HUES48 (cell line): ENCODE results near the gene TAF3.

ENCODE experiments used
- H3K27ac ChIP-seq: one replicate; pipeline ENCODE4 v1.7.0; 2013; ENCODE audit warnings: low read depth, low read length, inconsistent platforms
- H3K27me3 ChIP-seq: 2 replicates; pipeline ENCODE4 v1.6.1; 2013; ENCODE audit warnings: mild to moderate bottlenecking, low read length; ENCODE audit not compliant: control insufficient read depth, insufficient read depth
- H3K36me3 ChIP-seq: 2 replicates; pipeline ENCODE4 v1.6.1; 2013; ENCODE audit warnings: low read length; ENCODE audit not compliant: control insufficient read depth, insufficient read depth
- H3K4me1 ChIP-seq: 2 replicates; pipeline ENCODE4 v1.6.1; 2013; ENCODE audit warnings: mild to moderate bottlenecking, low read length; ENCODE audit not compliant: control insufficient read depth, insufficient read depth
- H3K4me3 ChIP-seq: 2 replicates; pipeline ENCODE4 v1.5.1; 2013; ENCODE audit warnings: mild to moderate bottlenecking, low read depth, low read length
- H3K9ac ChIP-seq: 2 replicates; pipeline ENCODE4 v1.6.1; 2013; ENCODE audit warnings: mild to moderate bottlenecking, low read depth, low read length, moderate library complexity
- H3K9me3 ChIP-seq: 2 replicates; pipeline ENCODE4 v1.6.1; 2013; ENCODE audit warnings: low read length; ENCODE audit not compliant: control insufficient read depth, insufficient read depth

The TAF3 gene

DNA sequence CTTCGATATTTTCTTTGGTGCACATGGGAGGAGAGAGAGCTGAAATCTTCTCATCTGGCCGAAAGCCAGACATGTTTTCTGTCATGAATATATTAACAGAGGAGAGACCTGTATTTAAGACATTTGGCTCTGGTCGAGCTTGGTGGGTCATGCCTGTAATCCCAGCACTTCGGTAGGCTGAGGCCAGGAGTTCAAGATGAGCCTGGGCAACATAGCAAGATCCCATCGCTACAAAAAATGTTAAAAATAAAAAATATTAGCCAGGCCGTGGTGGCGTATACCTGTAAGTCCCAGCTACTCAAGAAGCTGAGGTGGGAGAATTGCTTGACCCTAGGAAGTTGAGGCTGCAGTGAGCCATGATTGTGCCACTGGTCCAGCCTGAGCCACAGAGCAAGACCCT lies 214.3 kb downstream of the TAF3 start:
- Histone ChIP-seq H3K4me1 (peaks cover 17% of the 10 kb centered on the region; the same call in 1 of the 2 replicates), H3K27me3 (peaks cover 73% of the 10 kb centered on the region), H3K27ac (no peak overlapping the region), H3K9ac (no peak overlapping the region), H3K36me3 (no peaks in the 10 kb centered on the region), H3K4me3 (no peak overlapping the region), H3K9me3 (no peaks in the 10 kb centered on the region)

DNA sequence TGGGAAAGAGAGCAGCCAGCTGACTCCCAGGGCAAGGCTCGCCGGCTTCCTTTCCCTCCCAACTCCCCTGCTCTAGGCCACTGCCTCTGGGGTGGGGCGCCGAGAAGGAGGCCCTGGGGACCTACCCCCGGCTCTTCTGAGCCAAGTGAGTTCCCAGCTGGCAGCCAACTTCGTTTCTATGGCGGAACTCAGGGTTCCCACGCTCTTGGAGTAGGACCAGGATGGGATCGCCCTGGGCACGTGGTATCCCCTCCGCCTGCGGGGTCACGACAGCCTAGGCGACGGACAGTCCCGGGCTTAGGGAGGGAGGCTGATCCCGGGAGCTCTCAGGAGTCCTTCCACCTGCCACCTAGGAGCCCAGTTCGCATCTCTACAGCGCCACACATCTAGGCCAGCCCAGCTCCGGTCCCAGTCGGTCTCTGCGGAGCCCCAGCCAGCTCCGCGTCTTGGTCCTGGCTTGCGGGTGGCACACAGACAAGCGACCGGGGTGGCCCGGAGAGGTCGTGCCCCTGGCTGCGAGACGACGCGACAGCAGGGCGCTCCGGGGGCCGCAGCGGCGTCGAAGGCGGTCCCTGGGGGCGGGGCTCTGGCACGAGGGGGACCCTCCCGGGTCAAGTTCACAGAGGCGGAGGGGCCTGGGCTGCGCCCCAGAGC lies 215.6 kb downstream of the TAF3 start:
- peaks cover 17% of the 10 kb centered on the region; the same call in 1 of the 2 replicates for H3K4me1 ChIP-seq
- no peak overlapping the region for H3K9ac ChIP-seq
- H3K4me3 ChIP-seq, result peak overlapping the region; percentile 44; the same call in 1 of the 2 replicates
- peaks cover 87% of the 10 kb centered on the region for H3K27me3 ChIP-seq
- H3K36me3 ChIP-seq, result no peaks in the 10 kb centered on the region
- no peaks in the 10 kb centered on the region for H3K9me3 ChIP-seq
- no peak overlapping the region for H3K27ac ChIP-seq

DNA sequence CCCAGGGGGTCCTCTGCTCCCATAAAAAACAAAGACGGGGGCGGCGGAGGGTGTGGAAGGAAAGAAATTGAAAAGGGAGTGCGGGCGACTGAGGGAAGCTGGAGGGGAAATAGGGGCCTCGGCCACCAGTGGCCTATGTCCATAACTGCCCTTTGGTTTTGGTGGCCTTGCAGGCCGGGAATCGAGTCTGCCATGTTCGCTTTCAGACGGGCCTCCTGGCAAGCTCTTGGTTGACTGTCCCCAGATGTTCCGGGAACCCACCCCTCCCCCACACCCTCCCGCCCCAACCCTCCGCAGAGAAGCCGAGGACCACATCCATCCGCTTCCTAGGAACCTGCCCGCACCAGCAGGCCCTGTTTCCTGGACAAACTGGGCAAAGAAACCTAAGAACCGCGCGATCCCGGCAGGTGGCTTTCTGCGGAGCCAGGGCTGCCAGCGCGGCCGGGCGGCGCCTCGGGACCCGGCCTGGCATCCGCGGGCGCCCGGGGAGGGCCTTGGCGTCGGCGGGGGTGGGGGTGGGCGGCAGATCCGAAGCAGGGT lies 216.2 kb downstream of the TAF3 start:
- H3K27me3 ChIP-seq, result peaks cover 93% of the 10 kb centered on the region

DNA sequence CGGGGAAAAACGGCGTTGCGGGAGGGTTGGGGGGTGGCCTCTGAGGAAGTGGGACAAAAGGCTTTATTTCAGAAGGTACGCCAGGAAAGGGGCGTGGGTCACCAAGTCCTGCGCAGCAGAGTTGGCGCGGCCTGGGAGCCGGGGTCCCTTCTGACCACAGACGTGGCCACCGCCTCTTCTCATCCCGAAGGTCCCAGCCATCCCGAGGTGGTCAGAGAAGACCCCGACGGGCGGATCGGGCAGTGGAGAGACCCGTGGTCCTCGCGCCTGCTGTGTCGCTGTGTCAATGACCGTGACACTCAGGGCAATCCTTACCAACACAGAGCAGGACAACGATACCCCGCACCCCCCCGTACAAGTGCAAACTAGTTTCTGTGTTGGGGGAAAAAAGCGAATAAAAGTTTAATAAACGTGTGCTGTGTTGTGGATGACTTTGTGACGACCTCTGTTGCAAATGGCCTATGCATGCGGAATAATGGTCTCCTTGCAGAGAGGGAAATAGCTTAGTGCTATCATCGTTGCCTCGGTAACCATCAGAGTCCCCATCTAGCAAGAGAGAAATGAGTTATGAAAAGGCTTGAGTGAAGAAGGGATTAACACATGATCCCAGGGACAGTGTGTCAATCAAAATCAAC lies 216.8 kb downstream of the TAF3 start:
- Histone ChIP-seq H3K9ac (no peak overlapping the region), H3K4me3 (peak overlapping the region; percentile 5; the same call in 1 of the 2 replicates), H3K36me3 (no peaks in the 10 kb centered on the region), H3K27me3 (peaks cover 99% of the 10 kb centered on the region), H3K9me3 (no peaks in the 10 kb centered on the region), H3K27ac (no peak overlapping the region), H3K4me1 (peaks cover 23% of the 10 kb centered on the region)

More for the DNA sequence above, 216.2 kb downstream of the TAF3 start:
- no peaks in the 10 kb centered on the region for H3K9me3 ChIP-seq
- H3K27ac ChIP-seq, result no peak overlapping the region
- no peaks in the 10 kb centered on the region for H3K36me3 ChIP-seq
- peak overlapping the region; percentile 44; the same call in 1 of the 2 replicates for H3K4me3 ChIP-seq
- H3K4me1 ChIP-seq, result peaks cover 20% of the 10 kb centered on the region
- H3K9ac ChIP-seq, result no peak overlapping the region

DNA sequence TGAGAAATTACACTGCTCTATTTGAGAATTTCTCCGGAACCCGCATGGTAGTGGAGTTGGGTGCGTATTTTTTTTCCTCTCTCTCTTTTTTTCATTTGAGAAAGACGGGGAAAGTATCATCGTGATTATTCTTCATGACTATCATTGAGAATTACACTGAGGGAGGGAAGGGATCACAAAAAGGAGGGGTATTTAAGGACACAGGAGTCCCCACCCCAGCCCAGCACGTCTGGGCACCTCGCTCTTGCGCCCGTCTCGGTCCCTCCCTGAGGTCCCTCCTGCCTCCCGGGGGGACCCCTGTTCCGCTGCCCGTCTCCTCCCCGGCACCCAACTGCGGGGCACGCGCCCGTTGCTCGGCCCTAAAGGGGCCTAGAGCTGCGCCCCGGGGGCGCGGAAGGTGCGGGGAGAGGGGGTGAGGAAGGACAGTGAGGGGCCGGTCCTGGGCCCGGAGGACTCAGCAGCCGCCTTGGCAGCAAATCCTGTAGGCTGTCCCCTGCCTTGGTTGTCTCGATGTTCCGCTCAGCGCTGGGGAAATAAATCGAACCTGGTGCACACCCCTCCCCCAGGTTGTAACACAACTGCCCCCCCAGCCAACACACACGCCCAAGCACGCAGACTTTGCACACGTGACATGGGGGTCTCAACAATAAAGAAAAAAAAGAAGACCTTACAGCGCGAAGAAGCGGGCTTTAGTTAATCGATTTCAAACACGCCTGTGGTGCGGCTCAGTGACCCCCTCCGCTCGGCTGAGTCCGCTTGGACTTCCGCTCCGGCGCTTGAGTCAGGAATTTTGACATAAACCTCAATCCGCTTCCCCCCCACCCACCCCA lies 217.6 kb downstream of the TAF3 start:
- H3K27ac ChIP-seq, result no peak overlapping the region
- H3K36me3 ChIP-seq, result no peaks in the 10 kb centered on the region
- no peak overlapping the region for H3K9ac ChIP-seq
- peak overlapping the region; percentile 5; the same call in 1 of the 2 replicates for H3K4me3 ChIP-seq
- H3K4me1 ChIP-seq, result peaks cover 23% of the 10 kb centered on the region
- H3K27me3 ChIP-seq, result peaks cover 100% of the 10 kb centered on the region
- no peaks in the 10 kb centered on the region for H3K9me3 ChIP-seq

DNA sequence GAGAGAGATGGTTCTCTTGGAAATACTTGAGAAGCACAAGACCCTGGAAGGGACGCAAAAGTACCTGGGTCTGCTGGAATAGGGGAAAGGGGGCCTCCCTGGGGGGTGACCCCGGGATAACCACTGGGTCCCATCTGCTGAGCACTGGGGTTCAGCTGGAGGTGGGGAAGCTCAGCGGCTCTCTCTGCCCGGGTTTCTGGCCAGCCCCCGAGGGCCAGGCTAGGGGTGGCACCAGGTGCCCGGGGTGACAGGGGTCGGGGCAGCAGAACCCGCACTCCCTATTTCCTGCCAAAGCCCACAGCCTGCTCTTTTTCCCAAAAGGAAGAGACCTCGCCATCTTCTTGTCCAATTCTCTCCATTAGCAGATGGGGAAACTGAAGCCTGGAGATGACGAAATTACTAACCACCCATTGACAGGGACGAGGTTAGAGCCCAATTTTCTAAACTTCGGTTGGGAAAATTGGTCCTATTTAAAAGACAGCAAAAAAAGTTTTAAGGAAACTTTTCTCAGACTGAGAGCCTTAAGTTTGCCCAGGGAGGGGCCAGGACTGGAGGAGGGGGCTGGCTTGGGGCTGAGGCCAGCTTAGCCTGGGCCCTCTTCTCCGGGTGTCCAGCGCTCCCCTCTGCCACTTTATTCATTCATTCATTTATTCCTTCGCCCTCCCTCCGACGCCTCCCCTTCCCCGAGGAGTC lies 218.3 kb downstream of the TAF3 start:
- Histone ChIP-seq H3K9ac (no peak overlapping the region), H3K27me3 (peaks cover 100% of the 10 kb centered on the region), H3K27ac (no peak overlapping the region), H3K4me3 (no peak overlapping the region), H3K9me3 (no peaks in the 10 kb centered on the region), H3K4me1 (peaks cover 25% of the 10 kb centered on the region), H3K36me3 (no peaks in the 10 kb centered on the region)

DNA sequence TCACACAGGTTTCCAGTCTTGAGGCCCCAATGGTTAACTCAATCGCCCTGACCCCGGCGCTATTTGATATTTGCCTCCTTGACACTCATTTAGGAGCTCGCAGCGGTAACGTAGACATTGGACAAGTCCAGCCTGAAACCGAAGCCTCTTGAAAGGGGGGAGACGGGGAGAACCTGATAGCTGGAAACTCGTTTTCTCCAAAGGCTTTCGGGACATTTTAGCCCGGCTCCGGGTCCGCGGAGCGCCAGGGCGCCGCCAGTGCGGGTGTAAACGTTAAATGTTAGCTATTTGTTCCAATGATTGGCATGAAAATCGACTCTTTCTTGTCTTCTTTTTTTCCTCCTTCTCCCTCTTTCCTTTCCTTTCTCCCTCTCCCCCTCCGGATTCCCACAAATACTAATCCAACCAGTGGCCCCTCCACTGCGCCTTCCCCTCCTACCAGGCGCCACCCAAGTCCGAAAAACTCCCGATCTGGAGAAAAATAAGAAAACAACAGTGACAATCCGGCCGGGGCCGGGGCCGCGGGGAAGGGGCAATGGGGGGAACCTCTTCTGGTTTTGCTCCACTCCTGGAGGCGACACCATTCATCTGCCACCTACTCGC lies 219.0 kb downstream of the TAF3 start:
- Histone ChIP-seq H3K27ac (no peak overlapping the region), H3K36me3 (no peaks in the 10 kb centered on the region), H3K4me3 (no peak overlapping the region), H3K27me3 (peaks cover 100% of the 10 kb centered on the region), H3K9ac (no peak overlapping the region), H3K4me1 (peaks cover 31% of the 10 kb centered on the region), H3K9me3 (no peaks in the 10 kb centered on the region)

DNA sequence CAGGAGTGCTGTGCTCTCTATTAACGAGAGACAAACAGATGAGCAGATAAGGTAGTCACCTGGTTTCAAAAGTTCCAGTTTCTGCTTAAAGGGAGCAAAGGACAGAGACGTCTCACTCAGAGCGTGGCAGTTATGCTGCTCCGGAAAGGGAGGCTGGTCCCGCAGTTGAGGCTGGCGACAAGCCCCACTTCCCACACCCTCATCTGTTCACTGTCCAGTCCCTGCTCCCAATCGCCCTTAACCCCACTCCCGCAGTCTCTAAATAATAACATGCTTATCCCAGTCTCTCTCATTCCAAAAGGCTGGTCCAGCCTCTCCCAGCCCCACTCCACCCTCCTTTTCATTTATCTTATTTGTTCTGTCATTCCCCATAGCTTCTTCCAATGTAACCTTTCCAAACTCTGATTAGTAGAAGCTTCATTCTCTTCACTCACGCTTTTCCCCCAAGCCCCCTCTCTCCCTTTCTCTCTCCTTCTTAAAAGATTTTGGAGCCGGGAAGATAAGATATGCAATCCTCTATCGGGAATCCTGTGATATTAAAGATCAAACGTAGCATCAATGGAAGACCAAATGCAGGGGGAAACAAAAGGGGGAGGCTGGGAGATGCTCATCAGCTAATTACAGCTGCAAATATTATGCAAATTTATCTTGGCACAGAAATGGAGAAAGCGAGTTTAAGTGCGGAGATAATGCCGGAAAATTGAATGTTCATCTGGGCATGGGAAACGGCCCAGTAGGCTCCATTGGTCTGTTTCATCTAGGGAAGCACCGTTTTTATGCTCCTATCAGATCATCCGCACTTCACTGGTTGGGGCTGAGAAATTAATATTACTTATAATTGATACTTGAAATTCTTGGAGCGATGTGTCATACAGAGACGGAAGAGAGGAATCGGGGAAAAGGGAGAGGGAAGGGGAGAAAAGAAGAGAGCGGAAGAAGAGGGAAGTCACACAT lies 219.9 kb downstream of the TAF3 start:
- no peak overlapping the region for H3K9ac ChIP-seq
- H3K4me1 ChIP-seq, result peaks cover 38% of the 10 kb centered on the region
- no peak overlapping the region for H3K27ac ChIP-seq
- no peaks in the 10 kb centered on the region for H3K9me3 ChIP-seq
- H3K36me3 ChIP-seq, result no peaks in the 10 kb centered on the region
- no peak overlapping the region for H3K4me3 ChIP-seq
- peaks cover 100% of the 10 kb centered on the region for H3K27me3 ChIP-seq

DNA sequence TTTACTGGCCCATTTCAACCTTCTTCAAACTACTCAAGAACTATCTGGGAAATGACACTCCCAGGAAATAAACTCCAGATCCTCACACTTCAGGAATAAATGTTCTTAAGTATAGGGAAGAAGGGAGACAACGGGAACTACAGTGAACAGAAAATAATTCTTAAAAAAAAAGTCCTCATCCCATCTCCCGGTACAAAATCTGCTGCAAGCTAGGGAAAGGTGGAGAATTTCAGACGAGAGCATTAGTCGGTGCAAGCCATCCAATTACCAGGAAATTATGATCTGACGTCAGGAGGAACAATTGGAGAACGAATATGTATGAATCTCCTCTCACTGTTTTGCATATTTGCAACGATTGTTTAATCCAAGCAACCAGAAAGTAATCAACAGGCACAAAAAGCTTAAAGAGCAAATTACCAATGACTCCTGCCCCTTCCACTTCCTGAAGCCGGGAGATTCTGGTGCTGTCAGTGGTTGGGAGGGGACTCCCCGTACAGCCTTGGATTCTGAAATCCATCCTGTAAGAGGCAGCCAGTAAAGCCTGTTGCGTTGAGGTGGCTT lies 221.1 kb downstream of the TAF3 start:
- H3K36me3 ChIP-seq, result no peaks in the 10 kb centered on the region
- H3K9me3 ChIP-seq, result no peaks in the 10 kb centered on the region
- H3K4me1 ChIP-seq, result peaks cover 49% of the 10 kb centered on the region
- H3K4me3 ChIP-seq, result no peak overlapping the region; the same call in 1 of the 2 replicates
- H3K9ac ChIP-seq, result no peak overlapping the region
- H3K27me3 ChIP-seq, result peaks cover 100% of the 10 kb centered on the region
- H3K27ac ChIP-seq, result no peak overlapping the region
